NCI-H2107 treated with DMSO at 0.1 percent for 48 hours (cell line): ENCODE data around the gene ZIK1.

Experiments
- DNase-seq: peaks from one replicate; lab custom pipeline; 2025; ENCODE audit not compliant: unreplicated experiment; lab: John Stamatoyannopoulos, UW

ZIK1 gene

GRCh38 chr19:57583521-57584416 lies at the start of gene ZIK1:
Gene ZIK1, plus strand, starts transcription at chr19:57584145. Its CDS starts 212 bp downstream, at chr19:57584357.
- DNase-seq = peak; percentile 70

DNA sequence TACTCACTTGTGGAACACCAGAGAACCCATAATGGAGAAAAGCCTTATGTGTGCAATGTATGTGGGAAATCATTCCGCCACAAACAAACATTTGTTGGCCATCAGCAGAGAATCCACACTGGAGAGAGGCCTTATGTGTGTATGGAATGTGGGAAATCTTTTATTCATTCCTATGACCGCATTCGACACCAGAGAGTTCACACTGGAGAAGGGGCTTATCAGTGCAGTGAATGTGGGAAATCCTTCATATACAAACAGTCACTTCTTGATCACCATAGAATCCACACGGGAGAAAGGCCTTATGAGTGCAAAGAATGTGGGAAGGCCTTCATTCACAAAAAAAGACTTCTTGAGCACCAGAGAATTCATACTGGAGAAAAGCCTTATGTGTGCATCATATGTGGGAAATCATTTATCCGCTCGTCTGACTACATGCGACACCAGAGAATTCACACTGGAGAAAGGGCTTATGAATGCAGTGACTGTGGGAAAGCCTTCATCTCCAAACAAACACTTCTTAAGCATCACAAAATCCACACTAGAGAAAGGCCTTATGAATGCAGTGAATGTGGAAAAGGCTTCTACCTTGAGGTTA lies 45.9 kb upstream of the ZIK1 start:
- DNase-seq = no peak

- DNase-seq = no peak
Measured at GRCh38 chr19:57546513-57546912, 37.4 kb upstream of the ZIK1 start.

DNA sequence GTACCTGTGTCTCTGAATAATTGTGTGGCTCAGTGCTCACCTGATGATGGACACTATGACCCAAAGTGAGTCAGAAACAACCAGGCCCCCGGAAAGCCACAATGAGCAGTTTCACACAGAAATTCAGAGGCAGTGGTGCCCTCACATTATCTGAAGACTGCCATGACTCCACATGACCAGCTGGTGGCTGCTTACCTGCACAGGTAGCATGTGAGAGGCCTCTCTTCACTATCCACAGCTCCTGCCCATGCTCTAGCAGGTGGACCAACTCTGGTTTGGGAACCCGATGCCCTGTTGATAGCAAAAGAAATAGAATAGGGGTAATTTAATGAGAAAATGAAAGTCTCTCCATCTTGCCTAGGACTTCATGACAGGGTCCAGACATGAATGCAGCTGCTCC lies 31.5 kb upstream of the ZIK1 start:
- DNase-seq = no peak

DNA sequence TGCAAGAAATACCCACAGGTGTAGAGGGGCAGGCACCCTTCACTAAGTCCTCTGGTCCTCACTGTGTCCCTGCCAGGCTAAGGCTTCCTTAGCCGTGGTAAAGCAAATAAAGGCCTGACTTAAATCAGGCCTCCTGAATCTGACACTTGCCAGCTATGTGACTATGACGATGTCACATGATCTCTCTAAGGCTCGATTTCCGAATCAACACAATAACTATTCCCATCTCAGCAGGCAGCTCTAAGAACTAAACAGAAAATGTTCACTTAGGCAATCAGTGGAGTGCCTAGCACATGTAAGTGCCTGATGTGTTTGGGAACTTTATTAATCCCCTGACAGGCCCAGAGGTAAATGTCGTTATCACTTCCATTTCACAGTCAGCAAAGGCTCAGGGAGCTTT lies 26.3 kb upstream of the ZIK1 start:
- no peak for DNase-seq

DNA sequence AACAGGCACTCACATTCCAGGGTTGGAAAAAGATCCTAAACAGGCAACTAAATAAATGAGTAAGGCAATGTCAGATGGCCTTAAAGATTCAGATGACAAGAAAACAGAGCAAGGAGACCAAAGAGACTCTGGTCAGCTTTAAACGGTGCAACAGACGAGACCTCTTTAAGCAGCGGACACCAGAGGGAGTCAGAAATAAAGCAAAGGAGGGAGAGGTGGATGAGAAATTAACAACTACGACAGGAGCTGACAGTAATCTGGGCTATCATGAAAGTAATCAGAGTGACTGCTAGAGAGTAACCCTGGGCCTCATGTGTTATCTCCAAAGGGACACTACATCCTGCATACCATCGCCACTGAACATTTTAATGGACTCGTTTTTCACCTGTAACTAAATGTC lies 25.4 kb upstream of the ZIK1 start:
- no peak for DNase-seq

- no peak for DNase-seq
Measured at GRCh38 chr19:57559008-57559403, 24.9 kb upstream of the ZIK1 start.

DNA sequence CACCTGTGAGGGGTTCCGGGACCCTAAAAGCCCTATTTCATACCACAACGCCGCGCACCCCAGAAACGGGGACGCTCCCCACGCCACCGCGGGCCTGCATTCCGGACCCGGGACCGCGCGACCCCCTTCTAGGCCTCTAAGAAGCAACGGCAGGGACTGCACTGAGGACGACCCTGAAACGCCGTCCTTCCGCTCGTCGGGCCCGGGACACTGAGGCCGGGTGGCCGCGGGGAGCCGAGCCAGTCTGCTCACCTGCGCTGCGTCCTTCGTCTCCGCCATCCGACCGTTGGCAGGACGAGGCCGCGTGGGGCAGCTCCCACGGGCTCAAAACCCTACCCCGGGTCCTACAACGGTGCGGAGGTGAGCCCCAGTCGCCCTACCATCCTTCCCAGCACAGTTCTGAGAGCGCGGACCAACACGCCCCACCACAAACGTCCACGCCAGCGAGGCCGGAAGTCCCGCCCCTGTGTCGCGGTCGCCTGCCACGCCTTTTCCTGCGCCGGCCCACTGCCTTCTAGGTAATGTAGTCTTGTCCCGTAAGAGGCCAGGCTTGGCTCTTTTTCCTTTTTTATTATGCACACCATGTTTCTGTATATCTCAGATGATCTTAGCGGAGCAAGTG lies 24.4 kb upstream of the ZIK1 start, which contains the start of gene ZNF550:
Gene ZNF550, minus strand, starts transcription at position 460 of the 622 bp plus-strand sequence. Its CDS starts 181 bp downstream, at position 279.
- peak; percentile 46 for DNase-seq

- no peak for DNase-seq
Measured at GRCh38 chr19:57560049-57560491, 23.9 kb upstream of the ZIK1 start.

GRCh38 chr19:57563547-57563946 lies 20.4 kb upstream of the ZIK1 start:
- no peak for DNase-seq

- no peak for DNase-seq
Measured at GRCh38 chr19:57566396-57567265, 17.3 kb upstream of the ZIK1 start.

GRCh38 chr19:57570707-57571106 lies 13.2 kb upstream of the ZIK1 start:
- no peak for DNase-seq

GRCh38 chr19:57572415-57572947 lies 11.5 kb upstream of the ZIK1 start:
- DNase-seq = no peak

GRCh38 chr19:57576661-57577060 lies 7.3 kb upstream of the ZIK1 start:
- no peak for DNase-seq

DNA sequence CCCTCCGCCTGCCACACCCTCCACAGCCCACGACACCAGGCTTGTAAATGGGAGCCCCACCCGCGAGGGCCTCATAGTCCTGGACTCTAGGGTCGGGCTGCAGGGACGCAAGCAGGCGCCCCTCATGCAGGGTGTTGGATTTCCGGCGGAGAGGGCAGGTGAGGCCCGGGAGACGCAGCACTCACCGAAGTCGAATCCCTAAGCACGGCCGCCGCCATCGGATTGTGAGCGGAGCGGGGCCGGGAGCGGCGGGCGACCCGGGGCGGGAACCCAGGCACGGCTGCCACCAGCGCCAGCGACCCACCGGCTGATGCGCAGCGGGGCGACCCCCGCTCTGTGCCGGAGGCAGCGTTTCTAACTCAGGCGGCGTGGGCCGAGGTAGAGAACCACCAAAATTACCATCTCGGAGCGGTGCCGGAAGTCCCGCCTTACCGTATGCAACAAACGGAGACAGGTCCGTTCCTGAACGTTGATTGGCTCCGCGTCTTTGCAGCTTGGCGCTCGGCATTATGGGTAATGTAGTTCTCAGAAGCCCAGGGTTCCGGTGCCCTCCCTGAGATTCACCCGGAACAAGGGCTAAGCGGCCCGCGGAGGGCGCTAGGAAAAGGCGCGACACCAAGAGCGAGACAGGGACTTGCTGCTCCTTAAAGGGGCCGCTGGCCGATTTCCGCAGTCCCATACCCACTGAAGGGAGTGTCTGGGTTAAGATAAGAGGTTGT lies 5.3 kb upstream of the ZIK1 start, which contains the start of gene ZNF416:
Gene ZNF416, minus strand, starts transcription at position 425 of the 719 bp plus-strand sequence. Its CDS starts 207 bp downstream, at position 218.
- DNase-seq = peak; percentile 88

- DNase-seq = no peak
Measured at GRCh38 chr19:57583104-57583520, 833 bp upstream of the ZIK1 start.

- no peak for DNase-seq
Measured at GRCh38 chr19:57587529-57587928, 3.6 kb downstream of the ZIK1 start.

GRCh38 chr19:57599377-57599760 lies 15.4 kb downstream of the ZIK1 start:
- no peak for DNase-seq

GRCh38 chr19:57599761-57600383 lies 15.9 kb downstream of the ZIK1 start, which contains the start of gene ZNF530:
Gene ZNF530, plus strand, starts transcription at chr19:57599885. Its CDS starts 4,461 bp downstream, at chr19:57604346.
- peak; percentile 51 for DNase-seq
